Endodermal cell (in vitro differentiated cells): ENCODE measurements around the gene MIDN. TPM values are rescaled to one million over a fixed set of nuclear protein-coding genes. Genes with fewer than 3 reads are reported as not detected.

Experiments
- DNase-seq: peaks from one replicate; pipeline ENCODE4 v3.0.0-alpha.2; 2017
- H3K27ac ChIP-seq: 2 replicates; pipeline ENCODE4 v1.5.1; 2013; ENCODE audit warnings: mild to moderate bottlenecking, low read depth, low read length, moderate library complexity
- H3K27me3 ChIP-seq: 2 replicates; pipeline ENCODE4 v1.6.1; 2013; ENCODE audit warnings: mild to moderate bottlenecking, low read length, moderate library complexity; ENCODE audit not compliant: insufficient read depth, control insufficient read depth, poor library complexity, severe bottlenecking
- H3K36me3 ChIP-seq: 2 replicates; pipeline ENCODE4 v1.7.0; 2013; ENCODE audit warnings: mild to moderate bottlenecking, low read length, moderate library complexity; ENCODE audit not compliant: control insufficient read depth, insufficient read depth
- H3K4me1 ChIP-seq: one replicate; pipeline ENCODE4 v1.7.0; 2013; ENCODE audit warnings: low read length; ENCODE audit not compliant: control insufficient read depth, insufficient read depth
- H3K4me3 ChIP-seq: 2 replicates; pipeline ENCODE4 v1.5.1; 2013; ENCODE audit warnings: mild to moderate bottlenecking, low read length, moderate library complexity
- H3K9ac ChIP-seq: 2 replicates; pipeline ENCODE4 v1.6.1; 2013; ENCODE audit warnings: mild to moderate bottlenecking, low read length, moderate library complexity; ENCODE audit not compliant: poor library complexity, severe bottlenecking; ENCODE audit errors: extremely low read depth
- H3K9me3 ChIP-seq: 2 replicates; pipeline ENCODE4 v1.6.1; 2013; ENCODE audit warnings: mild to moderate bottlenecking, low read length, moderate library complexity; ENCODE audit not compliant: control insufficient read depth
- H3K27ac Mint-ChIP-seq: 2 replicates; pipeline ENCODE4 v1.8.0; 2020; ENCODE audit warnings: mixed read lengths
- H3K27me3 Mint-ChIP-seq: 2 replicates; pipeline ENCODE4 v1.8.0; 2021; ENCODE audit warnings: mild to moderate bottlenecking, mixed read lengths; ENCODE audit not compliant: insufficient read depth
- H3K36me3 Mint-ChIP-seq: 2 replicates; pipeline ENCODE4 v1.8.0; 2020; ENCODE audit warnings: low read depth, mixed read lengths
- H3K4me1 Mint-ChIP-seq: 2 replicates; pipeline ENCODE4 v1.8.0; 2020; ENCODE audit warnings: mixed read lengths
- H3K4me3 Mint-ChIP-seq: 2 replicates; pipeline ENCODE4 v1.8.0; 2020; ENCODE audit warnings: mild to moderate bottlenecking, moderate library complexity, mixed read lengths
- H3K9me3 Mint-ChIP-seq: 2 replicates; pipeline ENCODE4 v1.8.0; 2020; ENCODE audit warnings: mild to moderate bottlenecking, mixed read lengths
- WGBS, 2 experiments: methylation state at CpG; one replicate each; pipeline versions ENCODE4 v1.1.5 to v1.1.7; 2013; ENCODE audit warnings: missing lambda C conversion rate in 2 of 2, mixed read lengths in 1 of 2; ENCODE audit not compliant: insufficient coverage in 1 of 2, insufficient read length in 1 of 2; 5-methylcytosine and 5-hydroxymethylcytosine counted together
- total RNA-seq, 2 donors: library from RNA; stranded (reverse); fragmentation: NEBNext Ultra II Directional in 1 of 2; extraction: Animal tissue kit (Norgen Biotek cat#: 25700) in 1 of 2; gene quantifications; 2 replicates in 1 of 2; 3 replicates in 1 of 2; pipeline ENCODE4 v1.2.1, GENCODE V29; 2021
- TF ChIP-seq, protein P1 (sequence below): fragments of 200-600 bp; sonication (generic); conservative IDR thresholded peaks from 2 replicates; pipeline ENCODE4 v1.5.0; 2021; ENCODE audit warnings: antibody characterized with exemption, mild to moderate bottlenecking

The MIDN gene
- total RNA-seq, 2 donors from 2014 or later = 183 to 185 TPM

DNA sequence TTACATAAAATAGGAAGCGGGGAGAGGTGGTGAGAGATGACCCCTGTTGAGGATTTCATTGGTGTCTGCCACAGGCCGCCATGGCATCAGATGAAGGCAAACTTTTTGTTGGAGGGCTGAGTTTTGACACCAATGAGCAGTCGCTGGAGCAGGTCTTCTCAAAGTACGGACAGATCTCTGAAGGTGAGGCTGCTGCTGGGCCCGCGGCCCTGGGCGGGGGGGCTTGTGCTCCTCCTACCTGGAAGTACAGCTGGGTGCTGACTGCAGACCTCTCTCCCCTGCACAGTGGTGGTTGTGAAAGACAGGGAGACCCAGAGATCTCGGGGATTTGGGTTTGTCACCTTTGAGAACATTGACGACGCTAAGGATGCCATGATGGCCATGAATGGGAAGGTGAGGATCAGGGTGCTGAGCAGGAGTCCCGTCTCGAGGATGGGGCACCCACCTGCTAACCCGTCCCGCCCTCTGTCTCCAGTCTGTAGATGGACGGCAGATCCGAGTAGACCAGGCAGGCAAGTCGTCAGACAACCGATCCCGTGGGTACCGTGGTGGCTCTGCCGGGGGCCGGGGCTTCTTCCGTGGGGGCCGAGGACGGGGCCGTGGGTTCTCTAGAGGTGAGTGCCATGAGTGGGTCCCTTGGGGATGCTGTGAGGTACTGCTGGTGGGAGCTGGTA, 22.6 kb downstream of the MIDN start:
- 94 to 95% methylated on average over 25 to 26 of the region's 26 CpGs for WGBS, 2 experiments
- Mint-ChIP-seq H3K9me3 (no peaks in the 10 kb centered on the region), H3K27ac (peak overlapping the region; percentile 74), H3K36me3 (peaks cover 44% of the 10 kb centered on the region), H3K4me1 (peaks cover 33% of the 10 kb centered on the region), H3K4me3 (peak overlapping the region; percentile 82), H3K27me3 (peaks cover 17% of the 10 kb centered on the region)
- H3K9me3 ChIP-seq = no peaks in the 10 kb centered on the region
- peaks cover 20% of the 10 kb centered on the region for H3K4me1 ChIP-seq
- peaks cover 9% of the 10 kb centered on the region for H3K27me3 ChIP-seq
- H3K36me3 ChIP-seq = peaks cover 42% of the 10 kb centered on the region
- H3K9ac ChIP-seq = no peak overlapping the region
- H3K4me3 ChIP-seq = peak overlapping the region; percentile 86
- TF ChIP-seq, protein P1, sequence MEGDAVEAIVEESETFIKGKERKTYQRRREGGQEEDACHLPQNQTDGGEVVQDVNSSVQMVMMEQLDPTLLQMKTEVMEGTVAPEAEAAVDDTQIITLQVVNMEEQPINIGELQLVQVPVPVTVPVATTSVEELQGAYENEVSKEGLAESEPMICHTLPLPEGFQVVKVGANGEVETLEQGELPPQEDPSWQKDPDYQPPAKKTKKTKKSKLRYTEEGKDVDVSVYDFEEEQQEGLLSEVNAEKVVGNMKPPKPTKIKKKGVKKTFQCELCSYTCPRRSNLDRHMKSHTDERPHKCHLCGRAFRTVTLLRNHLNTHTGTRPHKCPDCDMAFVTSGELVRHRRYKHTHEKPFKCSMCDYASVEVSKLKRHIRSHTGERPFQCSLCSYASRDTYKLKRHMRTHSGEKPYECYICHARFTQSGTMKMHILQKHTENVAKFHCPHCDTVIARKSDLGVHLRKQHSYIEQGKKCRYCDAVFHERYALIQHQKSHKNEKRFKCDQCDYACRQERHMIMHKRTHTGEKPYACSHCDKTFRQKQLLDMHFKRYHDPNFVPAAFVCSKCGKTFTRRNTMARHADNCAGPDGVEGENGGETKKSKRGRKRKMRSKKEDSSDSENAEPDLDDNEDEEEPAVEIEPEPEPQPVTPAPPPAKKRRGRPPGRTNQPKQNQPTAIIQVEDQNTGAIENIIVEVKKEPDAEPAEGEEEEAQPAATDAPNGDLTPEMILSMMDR = no peak
- DNase-seq = no peak
- peak overlapping the region; percentile 20 for H3K27ac ChIP-seq

DNA sequence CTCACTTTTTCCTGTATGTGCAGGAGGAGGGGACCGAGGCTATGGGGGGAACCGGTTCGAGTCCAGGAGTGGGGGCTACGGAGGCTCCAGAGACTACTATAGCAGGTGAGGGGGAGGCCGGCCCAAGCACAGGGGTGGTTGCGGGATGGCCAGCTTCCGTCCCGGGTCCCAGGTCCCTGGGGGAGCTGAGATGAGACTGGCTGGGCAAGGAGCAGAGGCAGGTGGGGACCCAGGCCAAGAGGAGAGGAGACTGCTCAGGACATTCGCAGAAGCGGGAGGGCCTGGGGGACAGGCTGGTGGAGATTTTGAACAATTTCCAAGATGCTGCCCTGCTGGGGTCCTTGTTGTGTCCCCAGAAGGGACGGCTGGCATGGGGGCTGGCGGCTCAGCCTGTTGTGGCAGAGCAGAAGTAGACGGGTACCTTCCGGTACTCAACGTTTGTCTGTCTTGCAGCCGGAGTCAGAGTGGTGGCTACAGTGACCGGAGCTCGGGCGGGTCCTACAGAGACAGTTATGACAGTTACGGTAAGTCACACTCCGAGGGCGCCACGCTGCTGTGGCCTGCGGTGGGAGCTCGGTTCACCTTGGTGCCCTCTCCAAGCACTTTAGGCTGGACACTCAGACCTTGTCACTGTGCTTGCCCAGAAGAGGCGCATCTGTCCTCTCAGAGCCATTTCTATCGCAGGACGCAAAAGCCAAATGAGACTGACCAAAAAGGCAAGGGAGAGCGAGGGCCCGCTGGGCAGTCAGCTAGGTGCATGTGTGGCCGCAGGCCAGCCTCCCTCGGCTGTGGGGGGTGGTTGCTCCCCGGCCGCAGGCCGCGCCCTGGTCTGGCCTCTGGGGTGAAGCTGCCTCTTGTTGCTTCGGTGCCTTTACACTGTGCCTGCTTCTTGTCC, 23.4 kb downstream of the MIDN start:
- no peak overlapping the region for H3K4me3 ChIP-seq
- peak overlapping the region; percentile 20 for H3K27ac ChIP-seq
- Mint-ChIP-seq H3K4me3 (peak overlapping the region; percentile 82), H3K27ac (peak overlapping the region; percentile 74), H3K4me1 (peaks cover 33% of the 10 kb centered on the region), H3K9me3 (no peaks in the 10 kb centered on the region), H3K36me3 (peaks cover 45% of the 10 kb centered on the region), H3K27me3 (peaks cover 17% of the 10 kb centered on the region)
- TF ChIP-seq, protein P1 = no peak
- WGBS, 2 experiments = 95 to 96% methylated on average over 34 to 37 of the region's 37 CpGs
- no peak overlapping the region for H3K9ac ChIP-seq
- H3K9me3 ChIP-seq = no peaks in the 10 kb centered on the region
- DNase-seq = no peak
- peaks cover 42% of the 10 kb centered on the region for H3K36me3 ChIP-seq
- H3K27me3 ChIP-seq = peaks cover 9% of the 10 kb centered on the region
- H3K4me1 ChIP-seq = peaks cover 18% of the 10 kb centered on the region

DNA sequence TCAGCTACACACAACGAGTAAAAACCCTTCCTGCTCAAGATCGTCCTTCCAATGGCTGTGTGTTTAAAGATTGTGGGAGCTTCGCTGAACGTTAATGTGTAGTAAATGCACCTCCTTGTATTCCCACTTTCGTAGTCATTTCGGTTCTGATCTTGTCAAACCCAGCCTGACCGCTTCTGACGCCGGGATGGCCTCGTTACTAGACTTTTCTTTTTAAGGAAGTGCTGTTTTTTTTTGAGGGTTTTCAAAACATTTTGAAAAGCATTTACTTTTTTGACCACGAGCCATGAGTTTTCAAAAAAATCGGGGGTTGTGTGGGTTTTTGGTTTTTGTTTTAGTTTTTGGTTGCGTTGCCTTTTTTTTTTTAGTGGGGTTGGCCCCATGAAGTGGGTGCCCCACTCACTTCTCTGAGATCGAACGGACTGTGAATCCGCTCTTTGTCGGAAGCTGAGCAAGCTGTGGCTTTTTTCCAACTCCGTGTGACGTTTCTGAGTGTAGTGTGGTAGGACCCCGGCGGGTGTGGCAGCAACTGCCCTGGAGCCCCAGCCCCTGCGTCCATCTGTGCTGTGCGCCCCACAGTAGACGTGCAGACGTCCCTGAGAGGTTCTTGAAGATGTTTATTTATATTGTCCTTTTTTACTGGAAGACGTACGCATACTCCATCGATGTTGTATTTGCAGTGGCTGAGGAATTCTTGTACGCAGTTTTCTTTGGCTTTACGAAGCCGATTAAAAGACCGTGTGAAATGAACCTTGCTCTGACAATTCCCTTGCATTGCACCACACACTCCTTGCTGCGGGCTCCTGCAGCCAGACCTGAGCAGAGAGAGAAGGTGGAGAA, 24.3 kb downstream of the MIDN start:
- peaks cover 3% of the 10 kb centered on the region for H3K27me3 ChIP-seq
- Mint-ChIP-seq H3K9me3 (no peaks in the 10 kb centered on the region), H3K4me1 (peaks cover 29% of the 10 kb centered on the region), H3K36me3 (peaks cover 48% of the 10 kb centered on the region), H3K4me3 (no peak overlapping the region), H3K27ac (peak overlapping the region; percentile 58), H3K27me3 (peaks cover 10% of the 10 kb centered on the region)
- TF ChIP-seq, protein P1 = no peak
- DNase-seq = no peak
- peaks cover 13% of the 10 kb centered on the region for H3K4me1 ChIP-seq
- H3K27ac ChIP-seq = no peak overlapping the region
- H3K9me3 ChIP-seq = no peaks in the 10 kb centered on the region
- no peak overlapping the region for H3K4me3 ChIP-seq
- H3K9ac ChIP-seq = no peak overlapping the region
- H3K36me3 ChIP-seq = peaks cover 49% of the 10 kb centered on the region
- 94 to 95% methylated on average over 23 to 33 of the region's 33 CpGs for WGBS, 2 experiments
